Forelimb muscle (tissue), 1 donor: ENCODE measurements around the gene KRTAP10-8. TPM values are rescaled to one million over a fixed set of nuclear protein-coding genes. Genes with fewer than 3 reads are reported as not detected.
"Not testable (repeated sequence)": the region's sequence is repeated elsewhere in the genome, so short reads cannot be mapped to it uniquely, and the experiment has no call there.

Source experiments
- DNase-seq: peaks from one replicate; pipeline ENCODE4 v3.0.0-alpha.2; 2013; ENCODE audit warnings: low read depth
- polyA plus RNA-seq: library from polyadenylated mRNA; unstranded; fragments of 120-200 nt; gene quantifications from one replicate; pipeline ENCODE4 v1.2.1, GENCODE V29; 2013; ENCODE audit not compliant: insufficient read length

KRTAP10-8 gene
- not detected for polyA plus RNA-seq

GRCh38 chr21:44612029-44612486, at the start of gene KRTAP10-8:
Gene KRTAP10-8, plus strand, starts transcription at chr21:44612079. Its CDS starts 22 bp downstream, at chr21:44612101.
- DNase-seq = no peak

GRCh38 chr21:44564099-44564498, 47.8 kb upstream of the KRTAP10-8 start:
- no peak for DNase-seq

GRCh38 chr21:44564886-44565598, 46.8 kb upstream of the KRTAP10-8 start:
- no peak for DNase-seq

GRCh38 chr21:44566403-44566802, 45.5 kb upstream of the KRTAP10-8 start:
- no peak for DNase-seq

- DNase-seq = no peak
Measured at GRCh38 chr21:44567481-44568171, 44.3 kb upstream of the KRTAP10-8 start.

GRCh38 chr21:44568261-44568660, 43.6 kb upstream of the KRTAP10-8 start:
- no peak for DNase-seq

- no peak for DNase-seq
Measured at GRCh38 chr21:44568667-44569556, 43.0 kb upstream of the KRTAP10-8 start.

- DNase-seq = no peak
Measured at GRCh38 chr21:44569861-44570517, 41.9 kb upstream of the KRTAP10-8 start.

- DNase-seq = no peak
Measured at GRCh38 chr21:44571296-44571695, 40.6 kb upstream of the KRTAP10-8 start.

GRCh38 chr21:44571844-44572782, 39.8 kb upstream of the KRTAP10-8 start:
- DNase-seq = no peak

GRCh38 chr21:44572959-44573583, 38.8 kb upstream of the KRTAP10-8 start:
- DNase-seq = no peak

GRCh38 chr21:44573630-44574456, 38.0 kb upstream of the KRTAP10-8 start, which contains the start of gene KRTAP10-4:
Gene KRTAP10-4, plus strand, starts transcription at chr21:44573729. Its CDS starts 30 bp downstream, at chr21:44573759.
- not testable (repeated sequence) for DNase-seq

GRCh38 chr21:44574457-44575306, 37.2 kb upstream of the KRTAP10-8 start:
- DNase-seq = no peak

- no peak for DNase-seq
Measured at GRCh38 chr21:44575307-44576024, 36.4 kb upstream of the KRTAP10-8 start.

- DNase-seq = no peak
Measured at GRCh38 chr21:44576025-44576420, 35.9 kb upstream of the KRTAP10-8 start.

GRCh38 chr21:44578371-44579055, 33.4 kb upstream of the KRTAP10-8 start:
- DNase-seq = no peak
